HEK293 (cell line): ENCODE results near the gene SRF.

Experiments used
- CTCF ChIP-seq: fragments of 450-650 bp; formaldehyde crosslinking; IDR thresholded peaks from 2 replicates; pipeline ENCODE4 v1.5.1; 2016; ENCODE audit warnings: missing biosample characterization, missing genetic modification characterization
- PRDM1 ChIP-seq: fragments of 450-650 bp; formaldehyde crosslinking; IDR thresholded peaks from 2 replicates; pipeline ENCODE4; 2016; ENCODE audit warnings: missing biosample characterization, missing genetic modification characterization
- REST ChIP-seq: fragments of 450-650 bp; formaldehyde crosslinking; IDR thresholded peaks from 2 replicates; pipeline ENCODE4 v1.5.1; 2016; ENCODE audit warnings: missing biosample characterization, missing genetic modification characterization
- ZNF121 ChIP-seq: fragments of 450-650 bp; formaldehyde crosslinking; IDR thresholded peaks from 2 replicates; pipeline ENCODE4 v1.5.1; 2016; ENCODE audit warnings: missing biosample characterization, missing genetic modification characterization
- ZNF175 ChIP-seq: fragments of 450-650 bp; formaldehyde crosslinking; IDR thresholded peaks from 2 replicates; pipeline ENCODE4 v1.5.1; 2016; ENCODE audit warnings: missing biosample characterization, missing genetic modification characterization
- ZNF776 ChIP-seq: fragments of 450-650 bp; formaldehyde crosslinking; IDR thresholded peaks from 2 replicates; pipeline ENCODE4 v1.5.0; 2017; ENCODE audit warnings: missing biosample characterization, missing genetic modification characterization, borderline replicate concordance

DNA sequence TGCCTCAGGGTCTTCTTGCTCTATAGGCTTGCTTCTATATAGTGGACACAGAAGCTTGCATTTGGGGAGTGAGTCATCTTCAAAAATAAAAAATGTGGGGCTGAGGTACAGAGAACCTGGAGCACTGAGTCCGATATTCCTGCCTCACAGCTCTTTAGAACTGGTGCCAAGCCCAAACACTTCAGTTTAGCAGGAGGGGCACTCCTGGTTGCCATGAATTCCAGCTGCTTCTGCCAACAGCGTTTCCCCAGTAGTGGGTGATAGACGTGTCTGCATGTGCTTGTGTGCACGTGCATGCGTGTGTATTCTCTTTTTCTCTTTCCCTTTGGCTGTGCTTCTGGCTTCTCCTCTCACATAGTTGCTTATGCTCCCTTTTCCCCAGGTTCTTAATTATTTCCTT, 46.3 kb downstream of the SRF start:
- TF ChIP-seq ZNF175 (tag by site-specific recombination) = no peak
- no peak for TF ChIP-seq CTCF (tag by site-specific recombination)
- no peak for TF ChIP-seq ZNF776
- TF ChIP-seq REST = no peak
- no peak for TF ChIP-seq PRDM1 (tag by site-specific recombination)
- TF ChIP-seq ZNF121 (tag by site-specific recombination) = no peak
